Hematopoietic multipotent progenitor cell treated with erythropoietin and hydrocortisone succinate and interleukin-3 and kit ligand, for 17 days (in vitro differentiated cells): ENCODE measurements around the gene GBA2.

Source experiments
- DNase-seq: peaks from one replicate; pipeline ENCODE4 v3.0.0-alpha.2; 2015; ENCODE audit warnings: low spot score

Gene GBA2

DNA sequence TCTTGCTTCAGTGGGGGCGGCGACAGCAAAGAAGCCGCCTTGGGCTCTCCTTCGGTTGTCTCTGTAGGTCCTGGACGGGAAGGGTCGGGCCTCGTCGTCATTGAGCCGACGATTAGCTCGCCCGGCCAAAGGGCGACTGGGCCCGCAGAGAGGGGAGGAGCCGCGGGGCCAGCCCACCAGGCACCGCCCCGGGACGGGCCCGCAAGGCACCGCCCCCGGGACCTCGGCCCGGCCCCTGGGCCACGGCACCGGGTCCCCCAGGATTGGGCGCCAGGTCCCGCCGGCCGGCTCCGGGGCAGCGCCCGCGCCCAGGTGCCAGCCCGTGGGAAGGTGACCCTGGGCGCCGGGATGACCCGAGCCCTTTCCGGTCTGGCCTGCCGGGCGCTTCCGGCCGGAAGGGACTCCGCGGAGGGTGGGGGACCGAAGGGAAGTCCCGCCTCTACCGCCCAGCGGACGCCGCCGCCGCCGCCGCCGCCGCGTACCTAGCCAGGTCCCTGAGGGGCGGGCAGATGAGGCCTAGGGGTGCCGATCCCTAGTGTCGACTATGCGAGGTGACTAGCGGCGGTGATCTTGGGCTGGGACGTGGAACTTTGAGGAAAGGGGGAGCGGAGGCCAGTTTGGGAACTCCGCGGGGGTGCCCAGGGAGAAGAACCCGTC lies at the start of gene GBA2, which contains the start of gene RGP1:
Gene GBA2, minus strand, starts transcription at position 371 of the 657 bp plus-strand sequence. CDS start 524 bp downstream, outside the sequence.
Gene RGP1, plus strand, starts transcription at position 430 of the 657 bp plus-strand sequence. CDS start 469 bp downstream, outside the sequence.
- peak; percentile 73 for DNase-seq

GRCh38 chr9:35797311-35798109 lies 48.5 kb upstream of the GBA2 start:
- no peak for DNase-seq

DNA sequence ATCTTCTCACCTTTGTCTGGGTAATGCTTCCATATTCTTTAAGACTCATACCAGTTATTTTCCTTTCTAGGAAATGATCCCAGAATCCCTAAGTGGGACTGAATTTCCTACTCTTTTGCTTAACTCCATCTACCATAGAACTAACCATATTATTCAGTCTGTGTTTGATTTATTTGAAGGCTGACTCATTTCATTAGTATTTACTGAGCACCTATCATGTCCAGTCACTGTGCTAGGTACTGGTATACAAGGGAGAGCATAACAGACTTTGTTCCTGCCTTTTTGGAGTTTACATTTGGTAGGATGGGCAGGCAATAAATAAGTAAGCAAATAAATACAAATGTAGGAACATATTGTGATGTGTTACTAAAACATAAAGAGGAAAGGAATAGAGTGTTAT lies 46.7 kb upstream of the GBA2 start:
- DNase-seq: no peak

- DNase-seq: no peak
Measured at GRCh38 chr9:35793461-35793860, 44.4 kb upstream of the GBA2 start.

GRCh38 chr9:35792826-35793225 lies 43.8 kb upstream of the GBA2 start:
- DNase-seq: no peak

DNA sequence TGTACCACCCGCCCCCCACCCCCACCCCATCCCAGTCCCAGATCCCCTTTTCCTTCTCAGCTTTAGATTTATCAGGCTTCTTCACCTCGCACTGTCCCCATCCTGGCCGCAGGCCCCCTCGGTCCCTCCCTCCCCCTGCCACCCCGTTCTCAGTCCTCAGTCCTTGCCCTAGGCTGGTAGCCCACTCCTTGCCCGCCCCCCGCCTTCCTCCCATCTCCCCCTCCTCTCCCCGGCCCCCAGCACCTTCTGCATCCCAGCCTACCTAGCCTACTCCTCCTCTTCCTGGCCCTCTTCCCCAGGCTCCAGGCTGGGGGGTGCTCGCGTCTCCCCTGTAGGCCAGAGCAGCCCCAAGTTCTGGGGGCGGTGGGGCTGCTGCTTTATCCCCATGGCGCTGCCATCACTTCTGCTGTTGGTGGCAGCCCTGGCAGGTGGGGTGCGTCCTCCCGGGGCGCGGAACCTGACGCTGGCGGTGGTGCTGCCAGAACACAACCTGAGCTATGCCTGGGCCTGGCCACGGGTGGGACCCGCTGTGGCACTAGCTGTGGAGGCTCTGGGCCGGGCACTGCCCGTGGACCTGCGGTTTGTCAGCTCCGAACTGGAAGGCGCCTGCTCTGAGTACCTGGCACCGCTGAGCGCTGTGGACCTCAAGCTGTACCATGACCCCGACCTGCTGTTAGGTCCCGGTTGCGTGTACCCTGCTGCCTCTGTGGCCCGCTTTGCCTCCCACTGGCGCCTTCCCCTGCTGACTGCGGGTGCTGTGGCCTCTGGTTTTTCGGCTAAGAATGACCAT lies 43.2 kb upstream of the GBA2 start:
- no peak for DNase-seq

GRCh38 chr9:35791297-35791921 lies 42.4 kb upstream of the GBA2 start, which contains the start of gene NPR2:
Gene NPR2 (plus strand): TSS chr9:35791591. CDS start chr9:35792409, 818 bp downstream.
- DNase-seq: no peak

DNA sequence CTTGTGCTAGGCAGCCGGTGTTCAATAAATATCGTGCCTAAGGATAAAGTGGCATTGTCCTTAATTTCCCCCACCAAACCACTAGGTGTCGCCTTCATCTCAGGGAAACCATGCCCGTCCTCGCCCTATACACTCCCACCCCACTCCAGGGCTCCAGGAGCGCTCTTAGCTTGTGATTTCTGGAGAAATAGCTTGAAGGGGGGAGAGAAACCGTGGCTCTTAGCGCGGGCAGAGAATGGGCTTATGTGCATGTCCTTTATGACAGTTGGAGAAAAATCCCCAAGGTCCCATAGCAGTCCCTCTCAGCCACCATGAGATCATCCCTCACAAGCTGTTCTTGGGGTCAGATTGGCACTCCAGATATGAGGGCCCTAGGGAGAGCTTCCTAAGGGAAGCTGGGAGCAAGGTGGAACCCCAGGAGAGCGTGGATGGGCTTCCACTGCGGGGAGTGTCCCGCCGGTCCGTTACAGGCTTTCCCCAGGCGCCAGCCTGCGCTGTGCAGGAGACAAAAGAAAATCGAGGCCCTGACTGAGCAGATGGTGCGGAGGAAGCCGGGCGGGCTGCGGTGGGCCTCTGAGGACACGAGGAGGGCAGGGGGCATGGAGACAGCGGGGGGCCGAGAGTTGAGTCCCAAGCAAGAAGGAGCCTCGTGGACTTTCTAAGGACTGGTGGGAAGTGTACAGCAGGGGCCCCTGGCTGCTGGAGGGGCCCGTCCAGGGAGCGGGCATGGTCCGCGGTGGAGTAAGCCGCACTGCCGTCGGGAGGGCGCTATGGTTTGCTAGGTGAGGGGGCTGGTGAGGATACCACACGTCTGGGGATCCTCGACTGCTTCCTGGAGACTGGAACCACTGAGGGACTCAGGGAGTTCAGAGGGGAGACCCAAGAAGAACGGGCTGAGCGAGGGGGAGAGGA lies 41.6 kb upstream of the GBA2 start:
- DNase-seq: peak; percentile 82

GRCh38 chr9:35790025-35790384 lies 41.0 kb upstream of the GBA2 start:
- peak; percentile 21 for DNase-seq

- DNase-seq: no peak
Measured at GRCh38 chr9:35789541-35789940, 40.5 kb upstream of the GBA2 start.

DNA sequence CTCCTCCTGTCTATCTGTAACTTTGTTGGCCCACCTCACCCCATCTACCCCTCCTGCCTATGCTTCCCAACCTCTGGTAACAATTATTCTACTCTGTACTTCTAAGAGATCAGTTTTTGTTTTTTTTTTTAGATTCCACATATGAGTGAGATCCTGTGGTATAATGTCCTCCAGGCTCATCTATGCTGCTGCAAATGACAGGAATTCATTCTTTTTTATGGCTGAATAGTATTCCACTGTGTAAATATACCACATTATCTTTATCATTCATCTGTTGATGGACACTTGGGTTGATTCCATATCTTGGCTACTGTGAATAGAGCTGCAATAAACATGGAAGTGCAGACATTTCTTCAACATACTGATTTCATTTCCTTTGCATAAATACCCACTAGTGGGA lies 34.4 kb upstream of the GBA2 start:
- DNase-seq: no peak

DNA sequence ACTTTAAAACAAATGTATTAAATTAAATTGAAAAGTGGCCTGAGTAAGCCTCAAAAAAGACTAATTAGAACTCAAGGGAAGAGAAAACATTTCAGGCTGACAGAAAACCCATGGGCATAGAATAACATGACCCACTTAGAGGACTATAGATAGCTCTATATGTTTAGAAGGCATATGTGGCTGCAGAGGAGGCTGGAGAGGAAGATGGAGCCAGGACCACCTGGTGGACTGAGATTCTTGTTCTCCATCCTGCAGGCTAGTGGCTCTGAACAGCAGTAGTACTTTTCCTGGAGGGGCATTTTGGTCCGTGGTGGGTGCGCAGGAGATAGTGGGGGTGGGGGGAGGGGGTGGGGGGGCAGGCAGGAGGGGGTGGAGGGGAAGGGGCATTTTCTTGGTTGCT lies 32.0 kb upstream of the GBA2 start:
- no peak for DNase-seq

GRCh38 chr9:35778496-35778895 lies 29.5 kb upstream of the GBA2 start:
- no peak for DNase-seq

DNA sequence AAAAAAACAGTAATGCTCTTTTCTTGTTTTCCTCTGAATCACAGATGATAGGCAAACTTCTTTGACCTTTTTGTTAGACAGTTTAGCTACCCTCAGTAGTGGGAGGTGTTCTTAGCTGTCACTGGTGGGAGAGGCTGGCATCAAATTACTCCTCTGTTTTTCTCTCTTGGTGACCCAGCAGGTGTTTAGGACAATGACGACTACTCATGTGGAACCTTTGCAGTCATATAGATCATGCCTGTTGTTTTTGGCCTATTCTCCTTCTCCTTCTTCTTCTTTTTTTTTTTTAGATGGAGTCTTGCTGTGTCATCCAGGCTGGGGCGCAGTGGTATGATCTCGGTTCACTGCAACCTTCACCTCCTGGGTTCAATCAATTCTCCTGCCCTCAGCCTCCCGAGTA lies 27.0 kb upstream of the GBA2 start:
- DNase-seq: no peak

GRCh38 chr9:35774907-35775635 lies 26.0 kb upstream of the GBA2 start:
- DNase-seq: no peak

- DNase-seq: no peak
Measured at GRCh38 chr9:35771943-35772342, 22.9 kb upstream of the GBA2 start.

GRCh38 chr9:35771534-35771933 lies 22.5 kb upstream of the GBA2 start:
- peak; percentile 58 for DNase-seq

GRCh38 chr9:35771075-35771433 lies 22.0 kb upstream of the GBA2 start:
- no peak for DNase-seq

GRCh38 chr9:35769763-35770162 lies 20.7 kb upstream of the GBA2 start:
- DNase-seq: no peak

DNA sequence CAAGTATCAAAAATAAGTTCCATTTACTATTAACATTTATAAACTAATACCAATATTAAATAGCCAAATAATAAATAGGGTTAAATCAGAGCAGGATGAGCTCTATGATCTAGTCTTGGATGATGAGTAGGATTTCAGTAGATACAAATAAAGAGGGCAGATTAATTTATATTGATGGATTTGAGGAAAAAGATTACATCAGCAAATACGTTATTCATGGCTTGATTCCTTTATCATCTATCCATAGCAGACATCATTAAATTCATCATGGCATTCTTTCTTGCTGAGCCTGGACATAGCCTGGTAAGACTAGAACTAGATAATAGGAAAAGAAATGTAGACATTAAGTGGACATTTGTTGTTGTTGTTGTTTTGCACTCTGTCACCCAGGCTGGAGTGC lies 18.4 kb upstream of the GBA2 start:
- DNase-seq: no peak
